AG10803 (cell line): ENCODE results near the gene FOXO6.
A peak's percentile ranks its signal among the peaks of the same experiment; 100 is the strongest.
"Not testable (repeated sequence)": the region's sequence is repeated elsewhere in the genome, so short reads cannot be mapped to it uniquely, and the experiment has no call there.

Source experiments
- DNase-seq: peaks from one replicate; pipeline ENCODE4 v3.0.0; 2010; ENCODE audit warnings: low read depth
- H3K4me3 ChIP-seq: 2 replicates; pipeline ENCODE4 v1.5.1; 2011; ENCODE audit warnings: mild to moderate bottlenecking, low read length, control low read depth
- TF ChIP-seq, protein P1 (sequence below): conservative IDR thresholded peaks from 2 replicates; pipeline ENCODE4 v1.5.1; 2011; ENCODE audit warnings: mild to moderate bottlenecking, low read length, control low read depth, inconsistent platforms

The FOXO6 gene

DNA sequence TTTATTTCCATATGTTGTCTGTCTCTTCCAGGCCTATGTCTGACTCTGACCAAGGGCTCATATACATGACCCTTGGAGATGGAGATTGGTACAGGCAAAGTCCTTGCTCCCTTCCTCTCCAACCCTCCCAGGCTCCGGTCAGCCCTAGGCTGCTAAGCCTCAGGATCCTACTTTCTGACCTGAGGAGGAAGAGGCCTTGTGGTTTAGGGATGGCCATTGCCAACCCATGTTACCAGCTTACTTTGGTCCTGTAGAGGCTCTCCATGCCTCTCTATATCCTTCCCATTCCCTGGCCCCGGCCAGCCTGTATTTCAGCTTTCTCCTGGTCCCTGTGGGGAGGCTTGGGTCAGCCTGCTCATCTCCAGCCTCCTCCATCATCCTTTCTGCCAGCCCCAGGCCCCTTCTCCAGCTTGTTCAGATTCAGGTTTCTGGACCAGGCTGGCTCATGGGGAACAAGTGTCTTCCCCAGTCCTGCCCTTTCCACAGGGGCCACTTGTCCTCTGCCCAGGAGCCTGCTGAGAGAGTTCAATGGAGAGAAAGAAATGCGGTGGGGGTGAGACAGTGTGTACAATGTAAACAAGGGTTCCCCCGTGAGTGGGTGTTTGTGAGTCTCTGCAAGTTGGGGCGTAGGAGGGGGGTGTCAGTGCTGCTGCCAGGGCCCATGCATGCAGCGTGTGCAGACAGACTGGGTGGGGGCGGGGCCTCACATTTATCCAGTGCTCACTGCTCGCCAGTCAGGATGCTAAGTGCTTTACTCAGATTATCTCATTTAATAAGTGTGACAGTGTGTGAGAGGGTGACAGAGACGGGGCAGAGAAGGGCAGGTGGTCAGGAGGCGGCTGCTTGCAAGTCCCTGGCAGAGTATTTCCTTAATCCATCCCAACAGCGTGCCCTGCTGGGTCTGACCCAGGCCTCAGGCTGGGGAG, 31.3 kb upstream of the FOXO6 start:
- TF ChIP-seq, protein P1, sequence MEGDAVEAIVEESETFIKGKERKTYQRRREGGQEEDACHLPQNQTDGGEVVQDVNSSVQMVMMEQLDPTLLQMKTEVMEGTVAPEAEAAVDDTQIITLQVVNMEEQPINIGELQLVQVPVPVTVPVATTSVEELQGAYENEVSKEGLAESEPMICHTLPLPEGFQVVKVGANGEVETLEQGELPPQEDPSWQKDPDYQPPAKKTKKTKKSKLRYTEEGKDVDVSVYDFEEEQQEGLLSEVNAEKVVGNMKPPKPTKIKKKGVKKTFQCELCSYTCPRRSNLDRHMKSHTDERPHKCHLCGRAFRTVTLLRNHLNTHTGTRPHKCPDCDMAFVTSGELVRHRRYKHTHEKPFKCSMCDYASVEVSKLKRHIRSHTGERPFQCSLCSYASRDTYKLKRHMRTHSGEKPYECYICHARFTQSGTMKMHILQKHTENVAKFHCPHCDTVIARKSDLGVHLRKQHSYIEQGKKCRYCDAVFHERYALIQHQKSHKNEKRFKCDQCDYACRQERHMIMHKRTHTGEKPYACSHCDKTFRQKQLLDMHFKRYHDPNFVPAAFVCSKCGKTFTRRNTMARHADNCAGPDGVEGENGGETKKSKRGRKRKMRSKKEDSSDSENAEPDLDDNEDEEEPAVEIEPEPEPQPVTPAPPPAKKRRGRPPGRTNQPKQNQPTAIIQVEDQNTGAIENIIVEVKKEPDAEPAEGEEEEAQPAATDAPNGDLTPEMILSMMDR: no peak
- no peak overlapping the region for H3K4me3 ChIP-seq
- no peak for DNase-seq

DNA sequence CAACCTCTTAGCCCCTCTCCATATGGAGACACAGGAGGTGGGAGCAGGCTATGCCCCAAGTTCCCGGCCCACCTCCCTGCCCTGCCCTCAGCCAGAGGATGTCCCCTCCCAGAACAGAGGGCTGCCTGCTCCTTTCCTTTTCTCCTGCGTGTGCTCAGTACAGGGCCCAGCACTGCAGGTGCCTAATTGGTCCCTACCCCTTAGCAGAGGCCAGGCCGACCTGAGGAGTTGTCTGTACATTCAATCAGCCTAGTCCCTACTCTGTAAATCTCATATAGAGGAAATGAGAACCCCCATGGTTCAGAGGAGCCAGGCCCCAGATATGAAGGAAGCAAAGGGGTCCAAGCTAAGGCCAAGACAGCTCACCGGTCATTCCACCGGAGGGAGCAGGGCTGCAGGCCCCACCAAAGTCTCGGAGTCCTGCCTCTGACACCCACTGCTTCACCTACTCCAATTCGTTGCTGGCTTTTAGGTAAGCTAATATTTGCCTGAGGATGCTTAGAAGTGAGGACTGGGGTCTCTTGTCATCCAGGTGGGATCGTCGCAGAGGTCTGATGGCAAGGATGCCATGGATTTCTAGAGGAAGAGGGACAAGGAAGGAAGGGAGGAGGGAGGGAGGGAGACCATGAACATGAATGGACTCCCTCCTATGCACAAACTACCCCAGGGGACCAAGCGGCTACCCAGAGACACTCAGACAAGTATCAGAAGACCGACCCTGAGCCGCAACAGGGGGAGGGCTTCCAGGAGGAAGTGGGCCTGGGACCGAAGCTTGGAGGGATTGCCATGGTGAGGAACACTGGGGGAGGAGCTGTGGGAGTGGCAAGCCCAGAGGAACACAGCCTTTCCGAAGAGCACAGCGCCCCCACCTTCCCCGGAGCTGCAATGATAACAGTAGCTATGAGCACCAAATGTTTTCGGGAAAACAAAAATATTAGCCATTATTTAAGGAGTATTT, 30.4 kb upstream of the FOXO6 start:
- DNase-seq: no peak
- no peak overlapping the region for H3K4me3 ChIP-seq
- TF ChIP-seq, protein P1: peak; percentile 7; the same call in 1 of the 2 replicates

DNA sequence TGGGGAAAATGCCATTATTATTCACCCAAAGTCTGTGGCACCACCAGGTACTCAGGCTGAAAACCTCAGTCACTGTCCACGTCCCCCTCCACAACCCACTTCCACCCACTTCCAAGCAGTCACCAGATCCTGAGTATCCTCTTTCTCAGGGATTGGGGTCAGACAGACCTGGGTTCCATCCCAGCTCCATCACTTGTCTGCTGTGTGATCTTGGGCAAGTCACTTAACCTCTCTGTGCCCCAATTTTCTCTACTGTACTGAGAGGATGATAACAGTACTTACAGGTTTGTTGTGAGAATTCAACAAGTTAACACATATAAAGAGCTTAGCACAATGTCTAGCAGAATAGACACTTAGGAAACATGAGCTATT, 29.7 kb upstream of the FOXO6 start:
- TF ChIP-seq, protein P1: no peak
- no peak for DNase-seq
- H3K4me3 ChIP-seq: no peak overlapping the region

DNA sequence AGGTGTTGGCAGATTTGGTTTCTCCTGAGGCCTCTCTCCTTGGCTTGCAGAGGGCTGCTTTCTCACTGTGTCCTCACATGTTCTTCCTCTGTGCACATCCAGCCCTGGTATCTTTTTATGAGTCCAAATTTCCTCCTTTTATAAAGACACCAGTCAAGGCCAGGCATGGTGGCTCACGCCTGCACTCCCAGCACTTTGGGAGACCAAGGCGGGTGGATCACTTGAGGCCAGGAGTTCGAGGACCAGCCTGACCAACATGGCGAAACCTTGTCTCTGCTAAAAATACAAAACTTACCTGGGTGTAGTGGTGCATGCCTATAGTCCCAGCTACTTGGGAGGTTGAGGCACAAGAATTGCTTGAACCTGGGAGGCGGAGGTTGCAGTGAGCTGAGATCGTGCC, 29.1 kb upstream of the FOXO6 start:
- DNase-seq, H3K4me3 ChIP-seq: not testable (repeated sequence)

DNA sequence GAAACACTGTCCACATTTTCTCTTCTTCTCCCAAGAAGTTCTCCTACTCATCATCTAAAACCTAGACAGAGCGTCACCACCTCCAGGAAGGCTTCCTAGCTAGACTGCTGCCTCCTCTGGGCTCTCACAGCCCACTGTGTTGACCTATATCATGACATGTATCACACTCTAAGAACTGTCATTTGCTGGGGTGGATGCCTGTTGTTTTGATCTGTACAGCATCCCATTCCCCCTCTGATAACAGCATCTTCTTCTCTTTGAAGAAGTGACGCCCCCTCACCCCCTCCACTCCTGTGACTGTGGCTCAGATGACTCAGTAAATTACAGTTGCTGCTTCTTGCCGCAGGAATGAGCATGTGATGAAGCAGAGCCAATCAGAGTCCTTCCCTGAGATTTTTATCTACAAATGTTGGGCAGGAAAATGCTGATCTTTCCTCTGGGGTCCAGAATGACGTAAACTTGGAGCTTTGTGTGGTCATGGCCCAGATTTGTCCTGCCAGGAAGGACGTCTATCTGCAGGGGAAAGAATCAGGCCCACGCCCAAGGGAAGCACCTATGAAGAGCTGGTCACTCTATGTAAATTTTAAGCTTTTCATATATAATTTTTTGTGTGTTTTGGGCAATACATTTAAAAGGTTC, 28.0 kb upstream of the FOXO6 start:
- peak; percentile 16 for DNase-seq
- TF ChIP-seq, protein P1: no peak
- no peak overlapping the region for H3K4me3 ChIP-seq

DNA sequence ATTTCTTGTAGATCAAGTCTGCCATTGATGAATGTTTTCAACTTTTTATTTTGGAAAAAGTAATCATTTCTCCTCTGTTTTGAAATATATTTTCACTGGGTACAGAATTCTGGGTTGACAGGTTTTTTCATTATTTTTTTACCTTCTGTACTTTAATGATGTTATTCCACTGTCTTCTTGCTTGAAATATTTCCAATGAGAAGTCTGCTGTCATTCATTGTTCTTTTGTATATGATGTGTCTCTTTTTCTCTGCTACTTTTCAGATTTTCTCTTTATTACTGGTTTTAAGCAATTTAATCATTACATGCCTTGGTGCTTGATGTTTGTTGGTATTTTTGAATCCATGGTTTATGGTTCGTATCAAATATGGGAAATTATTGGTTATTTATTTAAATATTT, 22.4 kb upstream of the FOXO6 start:
- DNase-seq: no peak
- TF ChIP-seq, protein P1: no peak
- H3K4me3 ChIP-seq: no peak overlapping the region
